CD4-positive, alpha-beta T cell treated with Interleukin-2 at 100 ng/mL for 4 hours (primary cell): ENCODE results near the gene ITPR3.

ENCODE experiments used
- DNase-seq: peaks from one replicate; pipeline ENCODE4 v3.0.0-alpha.2; 2020; ENCODE audit warnings: low spot score

Gene ITPR3

DNA sequence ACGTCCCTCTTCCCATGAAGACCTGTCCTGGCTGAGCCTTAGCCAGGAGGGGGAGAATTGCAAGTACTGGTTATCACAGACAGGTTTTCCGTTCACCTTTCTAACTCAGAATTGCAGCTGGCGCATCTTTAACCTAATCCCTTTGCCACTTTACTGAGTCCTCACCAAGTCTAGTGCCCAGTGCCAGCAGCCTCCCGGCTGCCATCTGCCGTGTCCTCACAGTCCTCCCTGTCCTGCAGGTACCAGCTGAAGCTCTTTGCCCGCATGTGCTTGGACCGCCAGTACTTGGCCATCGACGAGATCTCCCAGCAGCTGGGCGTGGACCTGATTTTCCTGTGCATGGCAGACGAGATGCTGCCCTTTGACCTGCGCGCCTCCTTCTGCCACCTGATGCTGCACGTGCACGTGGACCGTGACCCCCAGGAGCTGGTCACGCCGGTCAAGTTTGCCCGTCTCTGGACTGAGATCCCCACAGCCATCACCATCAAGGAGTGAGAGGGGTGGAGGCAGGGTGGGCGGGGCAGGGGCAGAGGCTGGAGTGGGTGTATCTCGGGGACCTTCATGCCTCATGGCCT is 49.1 kb downstream of the ITPR3 start:
- DNase-seq, result no peak

DNA sequence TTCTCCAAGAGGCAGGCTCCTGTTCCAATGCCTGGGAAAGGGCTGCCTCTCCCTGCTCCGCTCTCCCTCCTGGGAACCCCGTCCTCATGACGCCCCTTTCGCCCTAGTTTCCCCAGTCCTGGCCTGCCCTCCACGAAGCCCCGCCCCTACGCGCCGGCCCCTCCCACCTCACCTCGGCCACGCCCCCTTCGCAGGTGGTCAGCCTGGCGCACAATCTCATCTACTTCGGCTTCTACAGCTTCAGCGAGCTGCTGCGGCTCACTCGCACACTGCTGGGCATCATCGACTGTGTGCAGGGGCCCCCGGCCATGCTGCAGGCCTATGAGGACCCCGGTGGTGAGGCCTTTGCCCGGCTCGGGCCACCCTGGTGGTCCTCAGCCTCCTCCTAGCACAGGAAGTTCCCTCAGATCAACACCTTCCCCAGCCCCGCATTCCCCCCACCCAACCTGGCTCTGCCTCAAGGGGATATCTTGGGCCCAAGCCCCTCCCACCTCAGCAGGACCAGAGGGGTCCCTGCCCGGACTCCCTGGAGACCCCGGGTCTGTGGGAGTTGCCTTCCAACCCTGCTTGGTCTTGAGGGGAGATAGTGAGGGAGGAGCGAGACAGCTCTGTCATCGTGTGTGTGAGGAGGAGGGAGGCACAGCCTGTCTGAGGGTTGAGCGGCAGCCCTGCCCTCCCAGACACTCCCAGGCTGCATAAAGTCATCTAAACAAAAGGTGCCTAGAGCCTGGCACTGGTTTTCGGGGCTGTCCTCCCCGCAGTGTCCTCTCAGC is 50.0 kb downstream of the ITPR3 start:
- DNase-seq, result no peak

DNA sequence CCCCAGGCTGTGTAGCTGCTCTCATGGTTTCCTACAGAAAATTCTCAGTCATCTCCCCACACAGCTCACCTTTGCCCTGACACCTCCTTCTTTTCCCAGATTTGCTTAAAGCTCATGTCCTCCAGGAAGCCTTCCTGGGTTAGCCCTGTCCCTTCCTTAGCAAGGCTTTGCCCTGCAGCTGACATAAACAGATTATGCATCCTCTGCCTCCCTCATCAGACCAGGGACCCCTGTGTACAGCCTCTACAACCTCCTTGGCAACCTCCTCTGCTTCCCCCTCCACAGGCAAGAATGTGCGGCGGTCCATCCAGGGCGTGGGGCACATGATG is 50.6 kb downstream of the ITPR3 start:
- no peak for DNase-seq

DNA sequence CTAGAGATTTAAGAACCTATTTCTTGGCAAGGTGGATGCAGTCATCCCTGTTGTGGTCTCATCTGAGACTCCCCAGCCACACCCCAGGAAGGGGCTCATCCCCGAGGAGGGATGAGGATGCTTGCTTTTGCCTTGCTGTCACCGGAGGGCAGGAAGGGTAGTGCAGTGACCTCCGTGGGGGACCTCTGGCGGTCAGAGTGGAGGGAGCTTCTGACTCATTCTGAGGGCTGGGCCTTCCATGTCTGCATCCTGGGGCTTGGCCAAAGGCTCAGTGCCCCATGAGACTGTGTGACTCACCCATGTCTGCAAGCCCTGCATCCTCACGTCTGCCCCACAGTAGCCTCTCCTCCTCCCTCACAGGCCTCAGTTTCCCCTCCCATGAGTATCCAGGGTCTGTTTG is 51.7 kb downstream of the ITPR3 start:
- no peak for DNase-seq

DNA sequence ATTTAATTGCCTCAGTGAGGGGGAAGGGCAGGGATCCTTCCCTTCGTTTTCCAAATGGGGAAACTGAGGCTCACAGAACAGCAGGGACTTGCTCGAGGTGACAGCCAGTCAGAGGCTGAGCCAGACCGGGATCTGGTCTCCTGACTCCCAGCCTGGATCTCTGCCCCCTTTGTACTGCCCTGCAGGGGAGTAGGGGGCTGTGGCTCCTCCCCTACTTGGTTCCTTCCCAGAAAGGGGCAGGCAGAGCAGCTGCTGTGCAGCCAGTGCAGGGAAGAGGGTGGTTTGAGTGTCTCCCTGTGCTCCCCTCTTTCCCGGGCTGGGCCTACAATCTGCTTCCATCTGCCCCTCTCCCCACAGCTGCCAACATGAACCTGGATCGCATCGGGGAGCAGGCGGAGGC is 52.7 kb downstream of the ITPR3 start:
- DNase-seq, result no peak

DNA sequence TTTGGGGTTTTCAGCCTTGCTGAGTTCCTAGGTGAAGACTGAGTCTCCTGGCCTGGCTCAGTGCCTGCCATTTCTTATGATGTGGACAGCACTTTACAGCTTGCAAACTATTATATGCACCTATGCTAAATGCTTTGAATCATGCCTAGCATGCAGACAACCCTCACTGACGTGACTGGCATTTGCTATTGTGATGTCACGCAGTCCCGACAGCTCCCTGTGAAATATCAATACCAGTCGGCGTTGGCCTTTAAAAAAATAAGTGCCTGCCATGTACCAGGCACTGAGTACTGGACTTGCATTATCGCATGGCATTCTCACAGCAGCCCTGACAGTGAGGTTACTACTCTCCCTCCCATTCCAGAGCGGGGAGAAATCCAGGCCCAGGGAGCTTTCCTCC is 54.8 kb downstream of the ITPR3 start:
- DNase-seq, result no peak

DNA sequence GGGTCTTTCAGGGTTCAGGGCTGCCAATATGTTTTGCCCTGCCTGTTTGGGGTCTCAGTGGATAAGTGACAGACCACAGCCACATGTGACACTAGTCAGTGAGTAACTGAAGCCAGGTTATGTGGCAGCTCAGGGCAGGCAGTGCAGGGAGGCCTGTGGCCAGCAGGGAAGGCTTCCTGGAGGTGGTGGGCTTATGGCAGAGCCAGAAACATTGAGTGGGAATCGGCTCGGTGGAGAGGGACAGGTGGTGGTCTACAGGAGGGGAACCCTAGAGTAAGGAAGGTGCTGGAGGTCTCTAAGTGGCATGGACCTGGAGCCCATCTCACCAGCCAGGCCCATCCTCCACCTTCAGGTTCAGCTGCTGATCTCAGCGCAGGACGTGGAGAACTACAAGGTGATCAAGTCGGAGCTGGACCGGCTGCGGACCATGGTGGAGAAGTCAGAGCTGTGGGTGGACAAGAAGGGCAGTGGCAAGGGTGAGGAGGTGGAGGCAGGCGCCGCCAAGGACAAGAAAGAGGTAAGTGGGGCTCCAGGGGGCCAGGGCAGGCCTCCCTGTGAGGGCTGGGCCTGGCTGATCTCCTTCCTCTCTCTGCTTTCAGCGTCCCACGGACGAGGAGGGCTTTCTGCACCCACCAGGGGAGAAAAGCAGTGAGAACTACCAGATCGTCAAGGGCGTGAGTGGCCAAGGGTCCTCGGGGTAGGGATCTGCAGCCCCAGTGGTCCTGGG is 55.5 kb downstream of the ITPR3 start:
- DNase-seq, result no peak

DNA sequence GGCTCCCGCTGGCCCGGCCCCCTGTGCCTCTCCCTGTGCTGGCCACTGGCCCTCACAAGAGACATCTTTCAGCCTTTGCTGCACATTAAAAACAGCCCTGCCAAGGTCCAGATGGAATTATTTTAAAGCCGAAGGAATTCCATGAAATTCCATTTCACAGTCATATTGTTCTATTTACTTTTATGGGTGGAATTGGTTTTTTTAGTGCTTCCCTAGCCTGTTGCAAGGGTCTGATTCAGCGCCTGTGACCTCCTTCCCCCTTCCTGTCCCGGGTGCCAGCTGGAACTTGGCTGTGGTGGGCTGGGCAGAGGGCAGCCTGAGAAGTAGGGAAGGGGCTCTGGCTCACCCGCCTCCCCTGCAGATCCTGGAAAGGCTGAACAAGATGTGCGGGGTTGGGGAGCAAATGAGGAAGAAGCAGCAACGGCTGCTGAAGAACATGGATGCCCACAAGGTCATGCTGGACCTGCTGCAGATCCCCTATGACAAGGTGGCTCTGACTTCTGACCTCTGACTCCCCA is 56.1 kb downstream of the ITPR3 start:
- no peak for DNase-seq

DNA sequence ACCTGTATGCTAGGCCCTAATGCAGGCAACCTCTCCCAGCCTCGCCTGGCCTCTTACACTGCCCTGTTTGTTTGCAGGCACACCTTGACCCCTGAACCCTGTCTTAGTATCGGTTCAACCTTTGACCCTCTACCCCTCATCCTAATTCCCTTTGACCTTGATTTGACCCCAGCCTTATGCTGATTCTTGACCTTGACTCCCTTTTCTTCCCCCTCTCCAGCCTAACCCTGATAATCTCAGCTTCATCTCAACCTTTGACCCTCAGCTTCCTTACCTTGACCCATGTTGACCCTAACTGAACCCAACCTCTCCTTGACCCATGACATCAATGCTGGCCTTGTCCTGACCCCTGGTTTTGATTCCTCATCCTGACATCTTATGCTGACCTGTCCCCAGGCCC is 56.6 kb downstream of the ITPR3 start:
- no peak for DNase-seq

DNA sequence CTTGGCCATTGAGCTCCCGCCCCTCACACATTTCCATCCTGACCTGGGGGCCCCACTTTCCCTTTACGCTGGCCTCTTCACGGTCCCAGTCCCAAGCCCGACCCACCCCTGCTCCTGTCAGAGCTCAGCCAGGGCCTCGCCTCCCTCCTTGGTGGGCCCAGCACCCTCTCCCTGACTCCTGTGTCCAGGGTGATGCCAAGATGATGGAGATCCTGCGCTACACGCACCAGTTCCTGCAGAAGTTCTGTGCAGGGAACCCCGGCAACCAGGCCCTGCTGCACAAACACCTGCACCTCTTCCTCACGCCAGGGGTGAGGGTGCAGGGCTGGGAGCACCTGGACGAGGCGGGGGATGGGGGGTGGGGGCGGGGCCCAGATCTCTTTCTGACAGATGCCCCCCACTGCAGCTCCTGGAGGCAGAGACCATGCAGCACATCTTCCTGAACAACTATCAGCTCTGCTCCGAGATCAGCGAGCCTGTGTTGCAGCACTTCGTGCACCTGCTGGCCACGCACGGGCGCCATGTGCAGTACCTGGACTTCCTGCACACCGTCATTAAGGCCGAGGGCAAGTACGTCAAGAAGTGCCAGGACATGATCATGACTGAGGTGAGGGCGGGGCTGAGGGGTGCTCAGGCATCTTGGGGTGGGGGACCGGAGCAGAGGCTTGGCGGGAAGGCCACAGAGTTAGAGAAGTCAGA is 57.3 kb downstream of the ITPR3 start:
- no peak for DNase-seq

DNA sequence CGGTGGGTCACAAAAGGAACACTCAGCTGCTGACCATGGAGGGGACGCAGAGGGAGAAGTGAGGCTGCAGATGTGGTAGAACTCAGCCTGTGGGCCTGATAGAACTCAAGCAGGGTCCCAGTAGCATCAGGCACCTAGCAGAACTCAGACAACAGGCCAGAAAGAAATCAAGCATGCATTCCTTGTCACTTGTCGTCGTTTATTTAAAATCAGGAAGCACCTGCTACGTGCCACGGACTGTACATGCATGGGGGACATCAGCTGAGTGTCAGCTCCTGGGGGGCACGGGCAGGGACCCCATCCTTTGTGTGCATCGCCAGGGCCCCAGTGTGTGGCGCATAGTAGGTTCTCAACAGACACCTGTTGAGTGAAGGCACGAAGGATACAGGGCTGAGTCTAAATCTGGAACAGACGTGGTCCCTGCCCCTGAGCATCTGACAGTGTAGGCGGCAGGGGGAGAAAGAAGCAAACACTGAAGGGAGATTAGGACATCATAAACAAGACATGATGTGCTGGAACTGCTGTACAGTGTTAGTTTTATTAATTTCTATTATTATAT is 57.9 kb downstream of the ITPR3 start:
- DNase-seq, result no peak

DNA sequence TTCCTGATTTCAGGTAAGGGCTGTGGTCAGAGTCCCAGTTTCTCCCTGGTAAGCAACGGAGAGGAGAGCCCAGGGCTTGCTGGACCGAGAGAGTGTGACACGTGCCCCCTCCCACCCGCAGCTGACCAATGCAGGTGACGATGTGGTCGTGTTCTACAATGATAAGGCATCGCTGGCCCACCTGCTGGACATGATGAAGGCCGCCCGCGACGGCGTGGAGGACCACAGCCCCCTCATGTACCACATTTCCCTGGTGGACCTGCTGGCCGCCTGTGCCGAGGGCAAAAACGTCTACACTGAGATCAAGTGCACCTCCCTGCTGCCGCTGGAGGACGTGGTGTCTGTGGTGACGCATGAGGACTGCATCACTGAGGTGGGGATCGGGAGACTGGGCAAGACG is 58.6 kb downstream of the ITPR3 start:
- DNase-seq, result no peak

DNA sequence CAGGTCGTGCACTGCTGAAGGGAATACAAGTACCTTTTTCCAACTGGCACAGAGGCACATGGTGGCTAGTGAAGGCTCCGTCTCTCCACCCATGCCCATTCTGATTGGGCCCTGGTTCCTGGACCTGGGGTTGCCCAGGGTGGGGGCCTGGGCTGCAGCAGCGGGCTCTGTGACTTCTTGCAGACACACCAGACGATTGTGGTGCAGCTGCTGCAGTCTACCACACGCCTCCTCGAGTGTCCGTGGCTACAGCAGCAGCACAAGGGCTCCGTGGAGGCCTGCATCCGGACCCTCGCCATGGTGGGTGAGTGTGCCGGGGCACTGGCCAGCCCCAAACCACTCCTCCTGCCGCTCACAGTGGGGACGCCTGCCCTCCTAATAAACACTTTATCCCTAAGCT is 61.2 kb downstream of the ITPR3 start:
- no peak for DNase-seq

DNA sequence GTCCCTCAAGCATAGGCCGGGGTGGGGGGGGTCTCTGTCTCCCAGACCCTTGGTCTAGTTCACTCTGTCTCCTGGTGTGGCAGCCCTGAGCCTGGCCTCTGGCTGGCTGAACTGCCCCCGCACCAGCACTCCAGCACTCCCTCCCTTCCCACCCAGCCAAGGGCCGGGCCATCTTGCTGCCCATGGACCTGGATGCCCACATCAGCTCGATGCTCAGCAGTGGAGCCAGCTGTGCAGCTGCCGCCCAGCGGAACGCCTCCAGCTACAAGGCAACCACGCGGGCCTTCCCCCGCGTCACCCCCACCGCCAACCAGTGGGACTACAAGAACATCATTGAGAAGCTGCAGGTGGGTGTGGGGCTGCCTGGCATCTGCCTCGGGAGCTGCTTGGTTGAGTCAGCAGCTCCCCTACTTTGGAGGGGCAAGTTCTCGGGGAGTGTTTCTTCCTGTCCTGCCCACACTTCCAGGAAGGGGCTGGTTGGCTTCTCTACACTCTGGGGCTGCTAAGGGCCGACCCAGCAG is 62.0 kb downstream of the ITPR3 start:
- DNase-seq, result peak; percentile 31

DNA sequence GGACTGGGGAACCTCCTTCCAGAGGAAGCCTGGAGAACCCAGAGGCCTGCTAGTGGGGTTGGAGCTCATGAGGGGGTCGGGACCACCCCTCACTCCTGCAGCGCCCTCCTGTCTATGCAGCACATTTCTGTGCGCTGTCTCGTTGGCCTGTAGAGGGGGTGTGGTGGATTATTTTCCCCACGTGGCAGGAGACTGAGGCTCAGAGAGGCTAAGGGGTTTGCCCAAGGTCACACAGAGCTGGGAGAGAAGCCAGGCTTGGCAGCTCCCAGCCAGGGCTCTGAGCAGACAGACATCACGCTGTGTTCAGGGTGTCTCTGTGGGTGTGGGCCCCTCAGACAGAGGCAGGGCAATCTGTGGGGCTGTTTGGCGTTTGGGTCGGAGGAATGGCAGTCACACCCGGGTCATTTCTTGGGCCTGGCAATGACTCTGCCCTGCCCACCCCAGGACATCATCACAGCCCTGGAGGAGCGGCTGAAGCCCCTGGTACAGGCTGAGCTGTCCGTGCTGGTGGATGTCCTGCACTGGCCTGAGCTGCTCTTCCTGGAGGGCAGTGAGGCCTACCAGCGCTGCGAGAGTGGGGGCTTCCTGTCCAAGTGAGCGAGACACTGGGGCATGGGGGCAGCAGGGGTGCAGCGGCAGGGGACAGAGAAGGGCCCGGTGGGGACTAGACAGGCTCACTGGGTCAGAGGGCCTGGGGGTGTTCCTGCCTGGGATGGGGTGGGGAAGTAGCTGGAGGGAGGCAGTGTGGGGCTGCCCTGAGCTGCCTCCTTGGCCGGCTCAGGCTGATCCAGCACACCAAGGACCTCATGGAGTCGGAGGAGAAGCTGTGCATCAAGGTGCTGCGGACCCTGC is 62.7 kb downstream of the ITPR3 start:
- DNase-seq, result no peak

DNA sequence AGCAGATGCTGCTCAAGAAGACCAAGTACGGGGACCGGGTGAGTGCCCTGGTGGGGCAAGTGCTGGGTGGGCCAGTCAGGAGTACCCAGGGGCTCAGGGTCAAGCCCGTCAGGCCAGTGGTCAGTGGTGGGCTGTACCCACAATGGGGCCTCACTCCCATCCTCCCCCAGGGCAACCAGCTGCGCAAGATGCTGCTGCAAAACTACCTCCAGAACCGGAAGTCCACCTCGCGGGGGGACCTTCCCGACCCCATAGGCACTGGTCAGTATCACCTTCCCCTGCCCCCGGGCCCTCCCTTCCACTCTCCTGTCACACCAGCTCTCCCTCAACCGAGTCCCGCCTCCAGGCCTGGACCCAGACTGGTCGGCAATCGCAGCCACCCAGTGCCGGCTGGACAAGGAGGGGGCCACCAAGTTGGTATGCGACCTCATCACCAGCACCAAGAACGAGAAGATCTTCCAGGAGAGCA is 63.3 kb downstream of the ITPR3 start:
- DNase-seq, result no peak

DNA sequence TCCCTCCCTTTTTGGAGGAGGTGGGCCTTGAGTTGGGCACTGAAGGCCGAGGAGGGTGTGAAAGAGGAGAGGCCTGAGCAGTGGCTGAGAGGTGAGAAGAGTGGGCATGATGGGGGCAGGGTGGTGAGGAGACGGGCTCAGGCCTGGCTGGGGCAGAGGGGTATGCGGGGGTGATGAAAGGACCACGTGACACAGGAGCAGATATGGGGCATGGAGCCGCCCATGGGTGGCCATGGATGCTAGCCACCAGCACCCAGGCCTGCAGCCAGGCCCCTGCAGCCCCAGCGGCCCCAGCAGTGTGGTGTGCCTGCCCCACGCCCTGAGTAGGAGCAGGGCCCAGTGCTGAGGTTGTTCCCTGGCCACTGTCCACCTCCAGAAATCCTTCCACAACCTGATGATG is 63.9 kb downstream of the ITPR3 start:
- DNase-seq, result no peak

DNA sequence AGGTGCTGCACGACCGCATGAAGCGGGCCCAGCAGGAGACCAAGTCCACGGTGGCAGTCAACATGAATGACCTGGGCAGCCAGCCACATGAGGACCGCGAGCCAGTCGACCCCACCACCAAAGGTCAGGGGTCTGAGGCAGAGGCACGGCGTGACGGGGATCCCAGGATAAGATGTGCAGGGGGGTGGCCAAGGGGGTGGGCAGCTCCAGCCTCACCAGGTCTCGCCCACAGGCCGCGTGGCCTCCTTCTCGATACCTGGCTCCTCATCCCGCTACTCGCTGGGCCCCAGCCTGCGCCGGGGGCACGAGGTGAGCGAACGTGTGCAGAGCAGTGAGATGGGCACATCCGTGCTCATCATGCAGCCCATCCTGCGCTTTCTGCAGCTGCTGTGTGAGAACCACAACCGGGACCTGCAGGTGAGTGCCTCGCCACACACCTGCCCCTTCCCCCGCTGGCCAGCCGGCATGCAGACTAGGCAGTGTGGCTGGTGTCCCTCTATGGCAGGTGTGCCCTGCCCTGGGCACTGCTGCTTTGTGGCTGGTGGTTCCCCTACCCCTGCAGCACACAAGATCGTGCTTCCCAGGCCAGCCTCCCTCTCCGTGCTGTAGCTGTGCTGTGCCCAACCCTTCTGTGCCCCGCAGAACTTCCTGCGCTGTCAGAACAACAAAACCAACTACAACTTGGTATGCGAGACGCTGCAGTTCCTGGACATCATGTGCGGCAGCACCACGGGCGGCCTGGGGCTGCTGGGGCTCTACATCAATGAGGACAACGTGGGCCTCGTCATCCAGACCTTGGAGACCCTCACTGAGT is 64.5 kb downstream of the ITPR3 start:
- no peak for DNase-seq

DNA sequence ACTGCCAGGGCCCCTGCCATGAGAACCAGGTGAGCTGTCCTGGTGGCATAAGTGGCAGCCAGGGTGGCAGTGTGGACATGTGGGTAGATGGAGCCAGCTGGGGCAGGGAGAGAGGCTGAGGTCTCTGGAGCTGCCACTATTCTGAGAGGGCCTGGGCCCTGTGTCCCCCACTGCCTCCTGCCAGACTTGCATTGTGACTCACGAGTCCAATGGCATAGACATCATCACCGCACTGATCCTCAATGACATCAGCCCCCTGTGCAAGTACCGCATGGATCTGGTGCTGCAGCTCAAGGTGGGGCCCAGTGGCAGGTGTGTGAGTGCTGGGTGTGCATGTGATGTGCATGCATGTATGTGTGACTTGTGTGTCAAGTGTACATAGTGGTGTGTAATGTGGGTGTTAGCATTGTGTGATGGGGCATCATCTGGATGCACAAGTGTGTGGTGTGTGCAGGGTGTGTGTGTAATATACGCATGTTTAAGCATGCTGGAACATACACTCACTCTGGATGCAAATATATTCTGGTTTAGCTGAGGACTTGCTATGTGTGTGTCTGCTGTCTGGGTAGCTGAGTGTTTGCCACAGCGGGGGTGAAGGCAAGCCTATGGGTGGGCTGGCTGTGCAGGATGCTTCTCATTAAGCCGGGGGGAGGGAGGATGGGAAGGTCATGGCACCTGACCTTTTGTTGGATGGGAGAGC is 65.3 kb downstream of the ITPR3 start:
- DNase-seq, result no peak
